Progenitor cell of endocrine pancreas (in vitro differentiated cells): Measurements from ENCODE around the gene N4BP3. TPM values are rescaled to one million over a fixed set of nuclear protein-coding genes. Genes with fewer than 3 reads are reported as not detected.

ENCODE experiments used
- DNase-seq: peaks from one replicate; pipeline ENCODE4 v3.0.0; 2021; ENCODE audit warnings: low spot score; ENCODE audit not compliant: unreplicated experiment
- H3K27ac Mint-ChIP-seq: 2 replicates; pipeline ENCODE4 v1.8.0; 2021; ENCODE audit warnings: mild to moderate bottlenecking, moderate library complexity, mixed read lengths
- H3K27me3 Mint-ChIP-seq: 2 replicates; pipeline ENCODE4 v1.8.0; 2021; ENCODE audit warnings: mixed read lengths
- H3K36me3 Mint-ChIP-seq: 2 replicates; pipeline ENCODE4 v1.8.0; 2022; ENCODE audit warnings: mixed read lengths; ENCODE audit not compliant: insufficient read depth
- H3K4me1 Mint-ChIP-seq: 2 replicates; pipeline ENCODE4 v1.8.0; 2021; ENCODE audit warnings: low read depth, mixed read lengths
- H3K4me3 Mint-ChIP-seq: 2 replicates; pipeline ENCODE4 v1.8.0; 2021; ENCODE audit warnings: low read depth, mild to moderate bottlenecking, moderate library complexity, mixed read lengths
- H3K9me3 Mint-ChIP-seq: 2 replicates; pipeline ENCODE4 v1.8.0; 2021; ENCODE audit warnings: low read depth, mixed read lengths
- CTCF ChIP-seq: fragments of 200-600 bp; sonication (generic); IDR thresholded peaks from one replicate; pipeline ENCODE4 v1.5.0; 2021; ENCODE audit warnings: antibody characterized with exemption, mild to moderate bottlenecking; ENCODE audit not compliant: unreplicated experiment
- total RNA-seq: library from RNA; stranded (reverse); gene quantifications from 2 replicates; pipeline ENCODE4 v1.2.1, GENCODE V29; 2021

The N4BP3 gene
- total RNA-seq, 1 donor from 2014 or later: 1.9 TPM

GRCh38 chr5:178103612-178104011 is 9.7 kb upstream of the N4BP3 start:
- Mint-ChIP-seq H3K27me3 (peaks cover 10% of the 10 kb centered on the region), H3K4me1 (no peaks in the 10 kb centered on the region), H3K4me3 (no peak overlapping the region), H3K27ac (no peak overlapping the region), H3K36me3 (no peaks in the 10 kb centered on the region), H3K9me3 (no peaks in the 10 kb centered on the region)
- TF ChIP-seq CTCF: no peak
- no peak for DNase-seq

- no peak for DNase-seq
- Mint-ChIP-seq H3K27me3 (peaks cover 10% of the 10 kb centered on the region), H3K27ac (no peak overlapping the region), H3K4me1 (no peaks in the 10 kb centered on the region), H3K36me3 (no peaks in the 10 kb centered on the region), H3K9me3 (no peaks in the 10 kb centered on the region), H3K4me3 (no peak overlapping the region)
- no peak for TF ChIP-seq CTCF
Measured at GRCh38 chr5:178104492-178104891, 8.8 kb upstream of the N4BP3 start.

GRCh38 chr5:178106086-178106485 is 7.2 kb upstream of the N4BP3 start:
- H3K27ac Mint-ChIP-seq: no peak overlapping the region
- H3K36me3 Mint-ChIP-seq: no peaks in the 10 kb centered on the region
- TF ChIP-seq CTCF: no peak
- no peaks in the 10 kb centered on the region for H3K9me3 Mint-ChIP-seq
- DNase-seq: no peak
- H3K4me1 Mint-ChIP-seq: no peaks in the 10 kb centered on the region
- H3K4me3 Mint-ChIP-seq: no peak overlapping the region
- H3K27me3 Mint-ChIP-seq: peaks cover 19% of the 10 kb centered on the region

- Mint-ChIP-seq H3K36me3 (no peaks in the 10 kb centered on the region), H3K4me1 (no peaks in the 10 kb centered on the region), H3K27ac (no peak overlapping the region), H3K27me3 (peaks cover 19% of the 10 kb centered on the region), H3K9me3 (no peaks in the 10 kb centered on the region), H3K4me3 (no peak overlapping the region)
- DNase-seq: no peak
- TF ChIP-seq CTCF: no peak
Measured at GRCh38 chr5:178106556-178107239, 6.6 kb upstream of the N4BP3 start.

GRCh38 chr5:178107756-178108310 is 5.5 kb upstream of the N4BP3 start:
- TF ChIP-seq CTCF: no peak
- Mint-ChIP-seq H3K27me3 (peaks cover 25% of the 10 kb centered on the region), H3K36me3 (no peaks in the 10 kb centered on the region), H3K9me3 (no peaks in the 10 kb centered on the region), H3K4me1 (no peaks in the 10 kb centered on the region), H3K27ac (no peak overlapping the region), H3K4me3 (no peak overlapping the region)
- DNase-seq: no peak
